ENCODE data around the gene IRF2BP1.

- no peak for TF ChIP-seq CTCF (conservative IDR thresholded peaks at IDR 0.05)
- TF ChIP-seq EZH2 (IDR thresholded peaks at IDR 0.05; ENCODE audit: low read depth): no peak
Measured at GRCh38 chr19:45852983-45853382, 33.0 kb downstream of the IRF2BP1 start.

Data from PC-9 (cell line).